Left kidney (tissue), 2 donors: ENCODE results near the gene BHLHE41. TPM values are rescaled to one million over a fixed set of nuclear protein-coding genes. Genes with fewer than 3 reads are reported as not detected.

Experiments
- DNase-seq: peaks from one replicate; pipeline ENCODE4 v3.0.0-alpha.2; 2013
- polyA plus RNA-seq: library from polyadenylated mRNA; unstranded; fragments of 120-200 nt; gene quantifications from one replicate; pipeline ENCODE4 v1.2.1, GENCODE V29; 2013; ENCODE audit not compliant: insufficient read length

BHLHE41 gene
- polyA plus RNA-seq, 1 donor, result 2.2 TPM

- DNase-seq, result no peak
Observed at GRCh38 chr12:26135010-26135420, 10.2 kb upstream of the BHLHE41 start.

GRCh38 chr12:26134540-26134939 lies 9.7 kb upstream of the BHLHE41 start:
- no peak for DNase-seq

- DNase-seq, result no peak
Observed at GRCh38 chr12:26133521-26133920, 8.7 kb upstream of the BHLHE41 start.

- DNase-seq, result no peak
Observed at GRCh38 chr12:26132866-26133265, 8.0 kb upstream of the BHLHE41 start.

GRCh38 chr12:26131936-26132335 lies 7.1 kb upstream of the BHLHE41 start:
- DNase-seq, result no peak

GRCh38 chr12:26130728-26131127 lies 5.9 kb upstream of the BHLHE41 start:
- DNase-seq, result no peak

GRCh38 chr12:26128168-26128567 lies 3.3 kb upstream of the BHLHE41 start:
- DNase-seq, result no peak

GRCh38 chr12:26127404-26127803 lies 2.6 kb upstream of the BHLHE41 start:
- no peak for DNase-seq

GRCh38 chr12:26126340-26127284 lies 1.8 kb upstream of the BHLHE41 start:
- peak; percentile 73 for DNase-seq

GRCh38 chr12:26125400-26126339 lies 833 bp upstream of the BHLHE41 start:
- no peak for DNase-seq

- DNase-seq, result no peak
Observed at GRCh38 chr12:26123482-26123980, 1.3 kb downstream of the BHLHE41 start.

- DNase-seq, result no peak
Observed at GRCh38 chr12:26122681-26123481, 2.0 kb downstream of the BHLHE41 start.

GRCh38 chr12:26122061-26122680 lies 2.7 kb downstream of the BHLHE41 start:
- DNase-seq, result no peak

- no peak for DNase-seq
Observed at GRCh38 chr12:26121323-26122060, 3.3 kb downstream of the BHLHE41 start.

- no peak for DNase-seq
Observed at GRCh38 chr12:26120561-26121274, 4.1 kb downstream of the BHLHE41 start.

- DNase-seq, result no peak
Observed at GRCh38 chr12:26119391-26119989, 5.3 kb downstream of the BHLHE41 start.

GRCh38 chr12:26118308-26118707 lies 6.5 kb downstream of the BHLHE41 start:
- no peak for DNase-seq

- DNase-seq, result no peak
Observed at GRCh38 chr12:26116829-26117715, 7.8 kb downstream of the BHLHE41 start.
